Spleen (tissue), 7 donors: Measurements from ENCODE around the gene DYNC2LI1.

Experiments used
- CTCF ChIP-seq, 11 experiments: fragments of 200-600 bp in 7 of 11; fragments of 450-650 bp in 4 of 11; sonication (generic) in 4 of 11; IDR thresholded peaks in 8 of 11; conservative IDR thresholded peaks in 3 of 11; 1 replicate in 7 of 11; 2 replicates in 4 of 11; pipeline versions ENCODE4 v1.4.0 to v1.8.0; 2016 to 2021; ENCODE audit warnings: antibody characterized with exemption in 11 of 11, inconsistent platforms in 4 of 11, mild to moderate bottlenecking in 1 of 11
- POLR2A ChIP-seq, 3 donors: fragments of 450-650 bp; IDR thresholded peaks; one replicate each; pipeline ENCODE4 v1.5.1; 2017; ENCODE audit warnings: antibody characterized with exemption in 3 of 3, mild to moderate bottlenecking in 1 of 3
- POLR2AphosphoS5 ChIP-seq, 3 donors: sonication (generic); formaldehyde crosslinking; IDR thresholded peaks; one replicate each; pipeline ENCODE4 v1.5.1; 2017; ENCODE audit warnings: antibody characterized with exemption in 3 of 3
- donor health status: DM: no; HTN: no; CAD: no; lungs with moderate emphysema.
- donor health status: DM: no; HTN: no; CAD: no.
- donor health status: DM: no; HTN: no; CAD: no.

GRCh38 chr2:43818761-43819160, 44.9 kb downstream of the DYNC2LI1 start:
- TF ChIP-seq POLR2A (IDR thresholded peaks at IDR 0.05) = no peak
- TF ChIP-seq CTCF (IDR thresholded peaks at IDR 0.05 in 8 of 11, conservative IDR thresholded peaks at IDR 0.05 in 3 of 11) = no peak
- TF ChIP-seq POLR2AphosphoS5 (IDR thresholded peaks at IDR 0.05) = no peak
